Measurements from ENCODE around the gene DNMBP. TPM values are rescaled to one million over a fixed set of nuclear protein-coding genes. Genes with fewer than 3 reads are reported as not detected.

The DNMBP gene
- total RNA-seq, 3 donors from 2014 or later = 37.1 to 60.0 (median 48.3) TPM

DNA sequence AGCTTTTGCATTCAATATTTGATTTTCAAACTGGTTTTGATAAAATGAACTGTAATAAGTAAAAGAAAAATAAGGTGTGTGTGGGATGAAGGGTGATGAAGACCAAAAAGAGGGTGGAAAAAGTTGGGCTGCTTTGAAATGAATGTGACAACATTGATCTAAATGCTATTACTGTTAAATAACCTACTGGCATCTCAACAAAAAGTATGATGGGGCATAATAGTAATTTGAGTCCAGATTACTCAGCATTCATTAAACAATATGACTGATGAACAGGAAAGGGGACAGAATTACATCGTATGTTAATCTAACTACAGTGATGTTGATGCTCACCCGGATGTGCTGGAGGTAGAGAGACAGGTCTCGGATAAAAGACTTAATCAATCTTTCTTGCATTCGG is 115.1 kb downstream of the DNMBP start:
- TF ChIP-seq, protein P1, sequence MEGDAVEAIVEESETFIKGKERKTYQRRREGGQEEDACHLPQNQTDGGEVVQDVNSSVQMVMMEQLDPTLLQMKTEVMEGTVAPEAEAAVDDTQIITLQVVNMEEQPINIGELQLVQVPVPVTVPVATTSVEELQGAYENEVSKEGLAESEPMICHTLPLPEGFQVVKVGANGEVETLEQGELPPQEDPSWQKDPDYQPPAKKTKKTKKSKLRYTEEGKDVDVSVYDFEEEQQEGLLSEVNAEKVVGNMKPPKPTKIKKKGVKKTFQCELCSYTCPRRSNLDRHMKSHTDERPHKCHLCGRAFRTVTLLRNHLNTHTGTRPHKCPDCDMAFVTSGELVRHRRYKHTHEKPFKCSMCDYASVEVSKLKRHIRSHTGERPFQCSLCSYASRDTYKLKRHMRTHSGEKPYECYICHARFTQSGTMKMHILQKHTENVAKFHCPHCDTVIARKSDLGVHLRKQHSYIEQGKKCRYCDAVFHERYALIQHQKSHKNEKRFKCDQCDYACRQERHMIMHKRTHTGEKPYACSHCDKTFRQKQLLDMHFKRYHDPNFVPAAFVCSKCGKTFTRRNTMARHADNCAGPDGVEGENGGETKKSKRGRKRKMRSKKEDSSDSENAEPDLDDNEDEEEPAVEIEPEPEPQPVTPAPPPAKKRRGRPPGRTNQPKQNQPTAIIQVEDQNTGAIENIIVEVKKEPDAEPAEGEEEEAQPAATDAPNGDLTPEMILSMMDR (IDR thresholded peaks at IDR 0.05) = no peak

DNA sequence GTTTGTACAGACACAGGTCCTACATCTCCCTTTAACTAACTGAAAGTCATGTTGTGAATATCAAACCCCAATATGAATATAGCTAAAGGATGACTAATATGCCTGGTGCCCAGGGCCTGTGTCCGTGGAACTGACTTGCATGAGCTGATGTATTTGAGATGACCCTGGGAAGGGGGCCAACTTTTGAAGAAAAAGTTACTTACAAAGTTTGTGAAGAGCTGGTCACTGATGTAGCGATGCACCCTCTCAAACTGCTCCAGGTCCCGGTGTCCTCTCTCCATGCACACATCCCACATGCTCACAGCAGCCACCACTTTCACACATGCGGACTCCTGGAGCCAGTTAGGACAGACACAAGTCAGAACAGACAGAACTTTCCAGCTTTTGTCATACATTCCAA is 121.1 kb downstream of the DNMBP start:
- Histone ChIP-seq H3K4me3 (no peak overlapping the region), H3K9me3 (no peaks in the 10 kb centered on the region), H3K4me1 (ENCODE audit: low read depth) (no peaks in the 10 kb centered on the region), H3K36me3 (ENCODE audit: low read depth) (peaks cover 8% of the 10 kb centered on the region)
- DNase-seq = no peak
- ATAC-seq = no peak
- intact Hi-C loops (cut with DNase I, micrococcal nuclease) = no loop called here
- TF ChIP-seq, protein P1 (IDR thresholded peaks at IDR 0.05) = no peak

More for the DNA sequence above, 115.1 kb downstream of the DNMBP start:
- ATAC-seq (no peak), DNase-seq (no peak)
- Histone ChIP-seq H3K4me1 (ENCODE audit: low read depth) (no peaks in the 10 kb centered on the region), H3K9me3 (no peaks in the 10 kb centered on the region), H3K36me3 (ENCODE audit: low read depth) (peaks cover 16% of the 10 kb centered on the region), H3K4me3 (no peak overlapping the region)
- intact Hi-C loops (cut with DNase I, micrococcal nuclease) = no loop called here

DNA sequence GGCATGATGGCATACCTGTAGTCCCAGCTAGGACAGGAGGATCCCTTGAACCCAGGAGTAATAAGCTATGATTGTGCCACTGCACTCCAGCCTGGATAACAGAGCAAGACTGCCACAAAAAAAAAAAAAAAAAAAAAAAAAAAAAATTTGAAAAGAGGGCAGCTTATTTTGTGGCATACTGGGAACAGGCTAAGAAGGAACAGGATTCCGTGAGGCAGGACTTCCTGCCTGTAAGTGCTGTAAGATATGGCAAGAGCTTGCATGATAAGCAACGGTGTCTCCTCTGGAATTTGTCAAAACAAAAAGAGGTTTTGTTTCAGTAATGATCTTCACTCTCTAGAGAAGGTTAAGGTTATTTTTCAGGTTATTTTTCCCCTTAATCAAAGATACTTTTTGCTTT is 126.2 kb downstream of the DNMBP start:
- Histone ChIP-seq H3K4me3 (no peak overlapping the region), H3K36me3 (ENCODE audit: low read depth) (peaks cover 27% of the 10 kb centered on the region), H3K9me3 (no peaks in the 10 kb centered on the region), H3K4me1 (ENCODE audit: low read depth) (no peaks in the 10 kb centered on the region)
- DNase-seq (no peak), ATAC-seq (no peak)
- intact Hi-C loops (cut with DNase I, micrococcal nuclease) = no loop called here
- TF ChIP-seq, protein P1 (IDR thresholded peaks at IDR 0.05) = no peak

DNA sequence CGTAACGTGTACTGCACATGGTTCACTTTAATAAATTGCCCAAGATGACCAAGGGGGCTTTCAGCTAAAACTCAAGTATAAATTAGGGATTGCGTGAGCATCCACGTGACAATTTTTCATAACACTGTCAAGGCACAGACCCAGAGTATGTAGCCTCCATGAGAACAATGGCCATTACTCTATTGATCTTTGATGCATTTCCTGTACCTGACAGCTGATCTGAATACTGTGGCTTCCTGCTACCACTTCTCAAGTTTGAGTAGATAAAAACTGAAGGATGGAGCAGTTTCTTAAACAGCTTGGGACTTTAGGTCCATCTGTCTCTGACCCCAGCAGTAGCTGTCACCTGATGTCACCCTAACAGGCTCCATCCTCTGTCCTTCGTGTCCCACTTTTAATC is 128.4 kb downstream of the DNMBP start:
- Histone ChIP-seq H3K9me3 (no peaks in the 10 kb centered on the region), H3K36me3 (ENCODE audit: low read depth) (peaks cover 31% of the 10 kb centered on the region), H3K4me1 (ENCODE audit: low read depth) (no peaks in the 10 kb centered on the region), H3K4me3 (no peak overlapping the region)
- TF ChIP-seq, protein P1 (IDR thresholded peaks at IDR 0.05) = no peak
- ATAC-seq (no peak), DNase-seq (no peak)
- intact Hi-C loops (cut with DNase I, micrococcal nuclease) = no loop called here

DNA sequence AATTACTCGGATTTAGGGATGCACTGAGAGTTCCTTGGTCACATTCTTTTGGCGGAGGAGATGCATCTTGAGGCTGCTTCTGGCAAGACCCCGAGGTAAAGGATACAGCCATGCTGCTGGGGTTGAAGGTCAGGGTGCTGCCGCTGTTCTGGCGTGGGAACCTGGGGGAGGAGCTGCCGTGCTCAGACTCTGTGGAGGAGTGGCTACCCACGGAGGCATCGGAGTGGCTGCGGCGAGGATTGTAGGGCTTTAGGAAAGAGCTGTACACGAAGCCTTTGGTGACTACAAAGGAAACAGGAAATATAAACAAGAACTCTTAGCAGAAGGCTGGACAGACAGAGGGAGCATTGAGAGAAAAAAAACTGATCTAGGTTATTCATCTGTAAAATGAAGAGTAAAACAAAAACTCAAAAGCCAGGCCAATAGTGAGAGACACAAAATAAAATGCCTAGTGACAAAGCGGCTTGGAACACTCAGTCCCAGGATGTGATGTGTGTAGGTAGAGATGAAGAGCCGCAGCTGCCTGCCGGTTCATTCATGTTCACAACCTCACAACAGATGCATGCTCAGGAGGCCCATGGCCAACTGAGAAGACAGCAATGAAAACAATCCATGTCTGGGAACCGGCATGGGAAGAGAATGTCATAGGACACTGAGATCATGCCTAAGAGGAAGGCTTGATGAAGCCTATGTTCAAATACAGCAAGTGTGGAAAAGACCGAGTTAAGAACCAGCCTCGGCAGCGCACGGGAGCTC is 129.5 kb downstream of the DNMBP start:
- TF ChIP-seq, protein P1 (IDR thresholded peaks at IDR 0.05) = no peak
- H3K36me3 ChIP-seq (ENCODE audit: low read depth) = peaks cover 27% of the 10 kb centered on the region
- H3K4me1 ChIP-seq (ENCODE audit: low read depth) = no peaks in the 10 kb centered on the region
- no peak for DNase-seq
- intact Hi-C loops (cut with DNase I, micrococcal nuclease) = no loop called here
- H3K4me3 ChIP-seq = no peak overlapping the region
- H3K9me3 ChIP-seq = no peaks in the 10 kb centered on the region
- no peak for ATAC-seq
